ENCODE data around the gene FSCN2. TPM values are rescaled to one million over a fixed set of nuclear protein-coding genes. Genes with fewer than 3 reads are reported as not detected.

Gene FSCN2
- total RNA-seq, 1 experiment from 2014 or later = 1.2 TPM

DNA sequence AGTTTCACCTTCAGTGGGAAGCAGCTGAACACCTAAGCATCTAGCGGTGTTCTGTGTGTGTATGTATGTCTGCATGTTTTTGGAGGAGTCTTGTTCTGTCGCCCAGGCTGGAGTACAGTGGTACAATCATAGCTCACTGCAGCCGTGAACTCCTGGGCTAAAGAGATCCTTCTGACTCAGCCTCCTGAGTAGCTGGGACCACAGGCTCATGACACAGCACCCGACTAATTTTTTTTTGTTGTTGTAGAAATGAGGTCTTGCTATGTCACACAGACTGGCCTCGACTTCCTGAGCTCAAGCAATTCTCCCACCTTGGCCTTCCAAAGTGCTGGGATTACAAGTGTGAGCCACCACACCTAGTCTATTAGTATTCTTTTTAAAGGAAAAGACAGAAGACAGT is 54.2 kb downstream of the FSCN2 start:
- H3K4me1 ChIP-seq (ENCODE audit: control insufficient read depth, insufficient read depth, low read length) = peaks cover 77% of the 10 kb centered on the region

DNA sequence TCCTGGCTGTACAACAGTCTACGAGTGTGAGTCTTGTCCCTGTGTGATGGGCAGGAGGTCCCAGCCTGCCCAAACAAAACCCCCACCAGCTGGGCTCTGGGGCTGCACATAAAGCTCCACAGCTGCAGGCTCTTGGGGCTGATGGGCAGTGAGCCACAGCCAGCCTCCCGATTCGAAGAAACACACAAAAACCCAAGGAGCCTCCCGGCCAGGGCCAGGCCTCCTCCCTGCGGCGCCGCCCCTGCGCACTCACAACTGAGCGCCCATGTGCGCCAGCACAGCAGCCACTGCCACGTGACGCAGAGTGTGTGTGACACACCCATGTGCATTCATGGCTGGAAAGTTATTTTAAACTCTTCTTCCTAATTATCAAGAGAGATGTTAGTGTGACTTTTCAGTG is 54.6 kb downstream of the FSCN2 start:
- ATAC-seq = no peak
- no peaks in the 10 kb centered on the region for H3K27me3 ChIP-seq (ENCODE audit: control insufficient read depth, insufficient read depth, low read length)

More for the DNA sequence above, 54.2 kb downstream of the FSCN2 start:
- Histone ChIP-seq H3K4me3 (ENCODE audit: low read depth in 2 of 2, low read length in 2 of 2) (no peak overlapping the region), H3K9me3 (ENCODE audit: control insufficient read depth, insufficient read depth, low read depth, low read length) (no peaks in the 10 kb centered on the region), H3K27ac (ENCODE audit: low read length) (peak overlapping the region; percentile 100), H3K27me3 (ENCODE audit: control insufficient read depth, insufficient read depth, low read length) (no peaks in the 10 kb centered on the region), H3K36me3 (ENCODE audit: control insufficient read depth, insufficient read depth, low read length) (peaks cover 18% of the 10 kb centered on the region; the same call in 1 of the 2 replicates)
- intact Hi-C loops (cut with micrococcal nuclease; ENCODE audit: unreplicated experiment) = no loop called here
- no peak for ATAC-seq
- in situ Hi-C loops (cut with HindIII; ENCODE audit: low pct_unique_long_range_greater_than_20kb, low sequenced_read_pairs) = no loop called here
- TF ChIP-seq, protein P1, sequence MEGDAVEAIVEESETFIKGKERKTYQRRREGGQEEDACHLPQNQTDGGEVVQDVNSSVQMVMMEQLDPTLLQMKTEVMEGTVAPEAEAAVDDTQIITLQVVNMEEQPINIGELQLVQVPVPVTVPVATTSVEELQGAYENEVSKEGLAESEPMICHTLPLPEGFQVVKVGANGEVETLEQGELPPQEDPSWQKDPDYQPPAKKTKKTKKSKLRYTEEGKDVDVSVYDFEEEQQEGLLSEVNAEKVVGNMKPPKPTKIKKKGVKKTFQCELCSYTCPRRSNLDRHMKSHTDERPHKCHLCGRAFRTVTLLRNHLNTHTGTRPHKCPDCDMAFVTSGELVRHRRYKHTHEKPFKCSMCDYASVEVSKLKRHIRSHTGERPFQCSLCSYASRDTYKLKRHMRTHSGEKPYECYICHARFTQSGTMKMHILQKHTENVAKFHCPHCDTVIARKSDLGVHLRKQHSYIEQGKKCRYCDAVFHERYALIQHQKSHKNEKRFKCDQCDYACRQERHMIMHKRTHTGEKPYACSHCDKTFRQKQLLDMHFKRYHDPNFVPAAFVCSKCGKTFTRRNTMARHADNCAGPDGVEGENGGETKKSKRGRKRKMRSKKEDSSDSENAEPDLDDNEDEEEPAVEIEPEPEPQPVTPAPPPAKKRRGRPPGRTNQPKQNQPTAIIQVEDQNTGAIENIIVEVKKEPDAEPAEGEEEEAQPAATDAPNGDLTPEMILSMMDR (IDR thresholded peaks at IDR 0.05) = no peak
- TF ChIP-seq POLR2AphosphoS5 (IDR thresholded peaks at IDR 0.05; ENCODE audit: low read depth, low read length) (no peak), SIN3A (IDR thresholded peaks at IDR 0.05; ENCODE audit: borderline replicate concordance, insufficient read depth, low read depth, low read length) (no peak), TCF7L2 (IDR thresholded peaks at IDR 0.05; ENCODE audit: low read depth, low read length) (no peak)
- TF ChIP-seq, protein P2, sequence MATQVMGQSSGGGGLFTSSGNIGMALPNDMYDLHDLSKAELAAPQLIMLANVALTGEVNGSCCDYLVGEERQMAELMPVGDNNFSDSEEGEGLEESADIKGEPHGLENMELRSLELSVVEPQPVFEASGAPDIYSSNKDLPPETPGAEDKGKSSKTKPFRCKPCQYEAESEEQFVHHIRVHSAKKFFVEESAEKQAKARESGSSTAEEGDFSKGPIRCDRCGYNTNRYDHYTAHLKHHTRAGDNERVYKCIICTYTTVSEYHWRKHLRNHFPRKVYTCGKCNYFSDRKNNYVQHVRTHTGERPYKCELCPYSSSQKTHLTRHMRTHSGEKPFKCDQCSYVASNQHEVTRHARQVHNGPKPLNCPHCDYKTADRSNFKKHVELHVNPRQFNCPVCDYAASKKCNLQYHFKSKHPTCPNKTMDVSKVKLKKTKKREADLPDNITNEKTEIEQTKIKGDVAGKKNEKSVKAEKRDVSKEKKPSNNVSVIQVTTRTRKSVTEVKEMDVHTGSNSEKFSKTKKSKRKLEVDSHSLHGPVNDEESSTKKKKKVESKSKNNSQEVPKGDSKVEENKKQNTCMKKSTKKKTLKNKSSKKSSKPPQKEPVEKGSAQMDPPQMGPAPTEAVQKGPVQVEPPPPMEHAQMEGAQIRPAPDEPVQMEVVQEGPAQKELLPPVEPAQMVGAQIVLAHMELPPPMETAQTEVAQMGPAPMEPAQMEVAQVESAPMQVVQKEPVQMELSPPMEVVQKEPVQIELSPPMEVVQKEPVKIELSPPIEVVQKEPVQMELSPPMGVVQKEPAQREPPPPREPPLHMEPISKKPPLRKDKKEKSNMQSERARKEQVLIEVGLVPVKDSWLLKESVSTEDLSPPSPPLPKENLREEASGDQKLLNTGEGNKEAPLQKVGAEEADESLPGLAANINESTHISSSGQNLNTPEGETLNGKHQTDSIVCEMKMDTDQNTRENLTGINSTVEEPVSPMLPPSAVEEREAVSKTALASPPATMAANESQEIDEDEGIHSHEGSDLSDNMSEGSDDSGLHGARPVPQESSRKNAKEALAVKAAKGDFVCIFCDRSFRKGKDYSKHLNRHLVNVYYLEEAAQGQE (IDR thresholded peaks at IDR 0.05; ENCODE audit: insufficient read depth in 1 of 2, low read depth in 2 of 2, low read length in 1 of 2) = no peak
- CTCF ChIA-PET = interaction anchor here (1.2 kb wide), 1 partner anchor 18 kb away, joined by 3 read pairs; no protein-coding TSS in a partner anchor
- no TSS peak for BruUV-seq (replicated peaks)
- POLR2A ChIA-PET = no interaction called here
- DNase-seq (ENCODE audit: low read depth, low spot score) = no peak

More for the DNA sequence above, 54.6 kb downstream of the FSCN2 start:
- no peak for DNase-seq (ENCODE audit: low read depth, low spot score)
- TF ChIP-seq TCF7L2 (IDR thresholded peaks at IDR 0.05; ENCODE audit: low read depth, low read length) = no peak
- no peak for TF ChIP-seq POLR2AphosphoS5 (IDR thresholded peaks at IDR 0.05; ENCODE audit: low read depth, low read length)
- TF ChIP-seq, protein P1 (IDR thresholded peaks at IDR 0.05) = no peak
- TF ChIP-seq, protein P2 (IDR thresholded peaks at IDR 0.05; ENCODE audit: insufficient read depth in 1 of 2, low read depth in 2 of 2, low read length in 1 of 2) = no peak
- no peak for TF ChIP-seq SIN3A (IDR thresholded peaks at IDR 0.05; ENCODE audit: borderline replicate concordance, insufficient read depth, low read depth, low read length)
- Histone ChIP-seq H3K27ac (ENCODE audit: low read length) (peak overlapping the region; percentile 100), H3K36me3 (ENCODE audit: control insufficient read depth, insufficient read depth, low read length) (peaks cover 18% of the 10 kb centered on the region; the same call in 1 of the 2 replicates), H3K4me3 (ENCODE audit: low read depth in 2 of 2, low read length in 2 of 2) (no peak overlapping the region), H3K4me1 (ENCODE audit: control insufficient read depth, insufficient read depth, low read length) (peaks cover 73% of the 10 kb centered on the region), H3K9me3 (ENCODE audit: control insufficient read depth, insufficient read depth, low read depth, low read length) (no peaks in the 10 kb centered on the region)
- POLR2A ChIA-PET = no interaction called here
- in situ Hi-C loops (cut with HindIII; ENCODE audit: low pct_unique_long_range_greater_than_20kb, low sequenced_read_pairs) = no loop called here
- CTCF ChIA-PET = interaction anchor here (1.2 kb wide), 1 partner anchor 18 kb away, joined by 3 read pairs; no protein-coding TSS in a partner anchor
- intact Hi-C loops (cut with micrococcal nuclease; ENCODE audit: unreplicated experiment) = no loop called here
- no TSS peak for BruUV-seq (replicated peaks)

Data from Panc1 (cell line).